Pancreas (tissue), 10 donors: ENCODE measurements around the gene TFCP2. TPM values are rescaled to one million over a fixed set of nuclear protein-coding genes. Genes with fewer than 3 reads are reported as not detected.

Experiments
- ATAC-seq, 4 donors: fragments of 200-7000 bp; cut with Tn5 transposase; one replicate each; pipeline versions ENCODE4 v1.8.0 to v1.9.1; 2020; ENCODE audit warnings: mild to moderate bottlenecking in 4 of 4, moderate library complexity in 4 of 4
- DNase-seq, 6 donors: peaks; one replicate each; pipeline ENCODE4 v3.0.0-alpha.2; 2020
- FAIRE-seq: peaks from 2 replicates; lab custom pipeline; 2012; peaks lifted over from hg19 to GRCh38; lab: Jason Lieb, UNC
- H3K27ac ChIP-seq, 4 donors: fragments of 200-600 bp; sonication (generic); 1 replicate in 3 of 4; 2 replicates in 1 of 4; pipeline versions ENCODE4 v1.5.0 to v1.8.0; 2020
- H3K27me3 ChIP-seq, 4 donors: fragments of 200-600 bp; one replicate each; pipeline ENCODE4 v1.8.0; 2021
- H3K36me3 ChIP-seq, 3 donors: fragments of 200-600 bp; sonication (generic) in 1 of 3; one replicate each; pipeline versions ENCODE4 v1.5.0 to v1.8.0; 2020 to 2021
- H3K4me1 ChIP-seq, 3 donors: fragments of 200-600 bp; one replicate each; pipeline ENCODE4 v1.8.0; 2021
- H3K4me3 ChIP-seq, 4 donors: fragments of 200-600 bp; sonication (generic) in 2 of 4; one replicate each; pipeline versions ENCODE4 v1.5.0 to v1.8.0; 2020 to 2021
- H3K9me3 ChIP-seq, 4 donors: fragments of 200-600 bp; one replicate each; pipeline ENCODE4 v1.8.0; 2021
- CTCF ChIP-seq, 4 donors: fragments of 200-600 bp; sonication (generic) in 3 of 4; IDR thresholded peaks; one replicate each; pipeline versions ENCODE4 v1.5.0 to v1.8.0; 2021; ENCODE audit warnings: antibody characterized with exemption in 4 of 4
- WGBS, 2 donors: extraction: QIAGEN DNeasy Blood & Tissue Kit; methylation state at CpG; one replicate each; pipeline ENCODE4 v1.1.7; 2013; 5-methylcytosine and 5-hydroxymethylcytosine counted together
- intact Hi-C, 3 donors: fragments of 100-400 bp; cut with DNase I; formaldehyde crosslinking; loops; one replicate each; pipeline versions ENCODE4 v1.11.1 to v1.14.2; 2022
- polyA plus RNA-seq, 2 donors: library from polyadenylated mRNA; stranded (reverse); fragments of 200-250 nt; gene quantifications; one replicate each; pipeline ENCODE4 v1.2.3, GENCODE V29; 2013
- total RNA-seq, 6 donors: library from RNA; stranded (reverse); fragmentation: NEBNext Ultra II Directional in 4 of 6; extraction: Animal tissue kit (Norgen Biotek cat#: 25700) in 4 of 6; gene quantifications; one replicate each; pipeline versions ENCODE4 v1.2.1 to v1.2.4, GENCODE V29; 2021 to 2023
- donor health status: healthy with polysubstance abuse.
- donor health status: DM: no; HTN: no; CAD: no; lungs with moderate emphysema.
- donor health status: DM: no; HTN: no; CAD: no.
- donor health status: control.
- donor health status: control.
- donor health status: Bipolar disorder and iron deficiency.
- donor health status: DM: yes; HTN: yes; CAD: no.
- donor health status: DM: no; HTN: no; CAD: no.
- donor health status: DM: no; HTN: no; CAD: no.
- donor health status: DM: yes; HTN: yes; CAD: no.

TFCP2 gene
- total and polyA plus RNA-seq, 8 donors = 6.7 to 15.3 (median 9.1) TPM

GRCh38 chr12:51065530-51065929 is 107.4 kb downstream of the TFCP2 start:
- Histone ChIP-seq H3K4me1 (no peaks in the 10 kb centered on the region), H3K9me3 (no peaks in the 10 kb centered on the region), H3K36me3 (peaks cover 4 to 27% (median 4%) of the 10 kb centered on the region in 3 donors), H3K27me3 (no peaks in the 10 kb centered on the region), H3K4me3 (no peak overlapping the region), H3K27ac (no peak overlapping the region)
- TF ChIP-seq CTCF (IDR thresholded peaks at IDR 0.05) = no peak
- FAIRE-seq = no peak
- WGBS, 2 donors = 96 to 97% methylated on average over 5 of the region's 5 CpGs
- ATAC-seq = peak; percentile 74 to 87 (median 86)
- intact Hi-C loops = no loop called here
- DNase-seq = peak in 3 of 6 donors; percentile 63 to 76 (median 66)

GRCh38 chr12:51062631-51063397 is 110.1 kb downstream of the TFCP2 start:
- DNase-seq = no peak

GRCh38 chr12:51059086-51059485 is 113.8 kb downstream of the TFCP2 start:
- H3K36me3 ChIP-seq = peaks cover 4 to 70% (median 19%) of the 10 kb centered on the region in 3 donors
- H3K27me3 ChIP-seq = no peaks in the 10 kb centered on the region
- no peak for ATAC-seq
- DNase-seq = no peak
- H3K4me1 ChIP-seq = no peaks in the 10 kb centered on the region
- WGBS, 2 donors = 83 to 86% methylated on average over 7 of the region's 7 CpGs
- FAIRE-seq = no peak
- no peak overlapping the region for H3K4me3 ChIP-seq
- TF ChIP-seq CTCF (IDR thresholded peaks at IDR 0.05) = no peak
- H3K9me3 ChIP-seq = no peaks in the 10 kb centered on the region
- H3K27ac ChIP-seq = no peak overlapping the region
- intact Hi-C loops = no loop called here

More at GRCh38 chr12:51062631-51063397, 110.1 kb downstream of the TFCP2 start:
- 69 to 75% methylated on average over 9 of the region's 9 CpGs for WGBS, 2 donors
- intact Hi-C loops = no loop called here
- Histone ChIP-seq H3K36me3 (peaks cover 4 to 49% (median 14%) of the 10 kb centered on the region in 3 donors), H3K27ac (no peak overlapping the region), H3K9me3 (no peaks in the 10 kb centered on the region), H3K4me3 (no peak overlapping the region), H3K27me3 (no peaks in the 10 kb centered on the region), H3K4me1 (no peaks in the 10 kb centered on the region)
- no peak for ATAC-seq
- no peak for TF ChIP-seq CTCF (IDR thresholded peaks at IDR 0.05)
- no peak for FAIRE-seq

GRCh38 chr12:51056242-51056641 is 116.7 kb downstream of the TFCP2 start:
- Histone ChIP-seq H3K4me1 (no peaks in the 10 kb centered on the region), H3K27ac (no peak overlapping the region), H3K9me3 (no peaks in the 10 kb centered on the region), H3K36me3 (peaks cover 0 to 74% (median 27%) of the 10 kb centered on the region in 3 donors), H3K27me3 (no peaks in the 10 kb centered on the region), H3K4me3 (no peak overlapping the region)
- intact Hi-C loops = no loop called here
- WGBS, 2 donors = 77 to 83% methylated on average over 5 of the region's 5 CpGs
- peak in 1 of 4 donors; percentile 14 for ATAC-seq
- no peak for FAIRE-seq
- no peak for DNase-seq
- TF ChIP-seq CTCF (IDR thresholded peaks at IDR 0.05) = no peak

- ATAC-seq (no peak), DNase-seq (no peak), FAIRE-seq (no peak)
- Histone ChIP-seq H3K4me1 (no peaks in the 10 kb centered on the region), H3K27ac (no peak overlapping the region), H3K36me3 (peaks cover 0 to 65% (median 27%) of the 10 kb centered on the region in 3 donors), H3K27me3 (no peaks in the 10 kb centered on the region), H3K9me3 (no peaks in the 10 kb centered on the region), H3K4me3 (no peak overlapping the region)
- TF ChIP-seq CTCF (IDR thresholded peaks at IDR 0.05) = no peak
- intact Hi-C loops = no loop called here
- 92 to 94% methylated on average over 2 of the region's 2 CpGs for WGBS, 2 donors
Observed at GRCh38 chr12:51055060-51055459, 117.9 kb downstream of the TFCP2 start.
